Heart left ventricle (tissue), 13 donors: ENCODE data around the gene VAT1.

Experiments used
- POLR2A ChIP-seq, 2 donors: fragments of 450-650 bp; IDR thresholded peaks; one replicate each; pipeline ENCODE4 v1.6.1; 2017; ENCODE audit warnings: antibody characterized with exemption in 2 of 2, mild to moderate bottlenecking in 2 of 2, moderate library complexity in 2 of 2
- TF ChIP-seq, protein P1 (sequence below), 12 donors: fragments of 200-600 bp; sonication (generic) in 4 of 12; IDR thresholded peaks; one replicate each; pipeline versions ENCODE4 v1.5.0 to v1.8.0; 2018 to 2022; ENCODE audit warnings: antibody characterized with exemption in 12 of 12, mild to moderate bottlenecking in 5 of 12
- donor health status: ischemic (EF 13 %, LVEDD 7.1; RV severe dilation, severe dysfunction).
- donor health status: DM: no; HTN: yes; CAD: no.
- donor health status: DM: no; HTN: no; CAD: no.
- donor health status: ischemic (EF 25% LVEDD 6.9; RV normal size, moderate dysfunction).
- donor health status: ischemic (EF 25% LVEDD 5.7; RV mildly dilated, moderate dysfunction).
- donor health status: ischemic (EF 35%, LVEDD 5.7; RV mildly dilated, moderate dysfunction).
- donor health status: nonischemic (EF 11% LVEDD 7.7; RV severe dilation, severe dysfunction).
- donor health status: DM: yes; HTN: yes; CAD: no.
- donor health status: PGD.
- donor health status: ischemic (EF 29% LVEDD 5.4; RV normal size, mild dysfunction).
- donor health status: nonischemic (EF 23%, LVEDD 6.1; RV moderate dilation, normal function).

DNA sequence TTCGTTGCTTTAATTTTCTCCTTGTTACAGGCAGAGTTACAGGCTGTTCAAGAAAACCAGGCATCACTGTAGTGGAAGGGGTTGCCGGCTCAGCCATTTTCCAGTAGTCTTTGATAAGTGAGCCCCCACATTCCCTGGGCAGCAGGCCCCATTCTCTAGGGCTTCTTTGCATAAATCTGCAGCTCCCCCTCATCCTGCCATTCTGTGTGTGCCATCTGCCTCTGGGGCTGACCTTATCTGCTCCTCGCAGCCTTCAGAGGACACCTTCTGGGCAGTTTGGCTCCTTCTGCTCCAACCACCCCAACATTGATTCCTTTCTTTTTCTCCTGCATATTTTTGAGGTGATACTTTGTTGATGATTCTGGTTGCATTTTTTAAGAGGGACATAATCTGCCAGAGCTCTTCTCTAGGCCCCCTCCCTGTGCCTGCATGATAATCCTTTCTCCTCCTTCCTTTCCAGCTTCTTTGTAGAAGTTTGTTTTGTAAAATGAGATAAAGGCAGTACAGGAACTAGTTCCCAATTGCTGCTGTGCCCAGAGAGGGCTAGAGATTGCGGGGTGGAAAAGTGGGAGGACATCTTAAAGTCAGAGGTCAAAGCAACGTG lies 19.9 kb upstream of the VAT1 start:
- no peak for TF ChIP-seq POLR2A (IDR thresholded peaks at IDR 0.05)
- TF ChIP-seq, protein P1, sequence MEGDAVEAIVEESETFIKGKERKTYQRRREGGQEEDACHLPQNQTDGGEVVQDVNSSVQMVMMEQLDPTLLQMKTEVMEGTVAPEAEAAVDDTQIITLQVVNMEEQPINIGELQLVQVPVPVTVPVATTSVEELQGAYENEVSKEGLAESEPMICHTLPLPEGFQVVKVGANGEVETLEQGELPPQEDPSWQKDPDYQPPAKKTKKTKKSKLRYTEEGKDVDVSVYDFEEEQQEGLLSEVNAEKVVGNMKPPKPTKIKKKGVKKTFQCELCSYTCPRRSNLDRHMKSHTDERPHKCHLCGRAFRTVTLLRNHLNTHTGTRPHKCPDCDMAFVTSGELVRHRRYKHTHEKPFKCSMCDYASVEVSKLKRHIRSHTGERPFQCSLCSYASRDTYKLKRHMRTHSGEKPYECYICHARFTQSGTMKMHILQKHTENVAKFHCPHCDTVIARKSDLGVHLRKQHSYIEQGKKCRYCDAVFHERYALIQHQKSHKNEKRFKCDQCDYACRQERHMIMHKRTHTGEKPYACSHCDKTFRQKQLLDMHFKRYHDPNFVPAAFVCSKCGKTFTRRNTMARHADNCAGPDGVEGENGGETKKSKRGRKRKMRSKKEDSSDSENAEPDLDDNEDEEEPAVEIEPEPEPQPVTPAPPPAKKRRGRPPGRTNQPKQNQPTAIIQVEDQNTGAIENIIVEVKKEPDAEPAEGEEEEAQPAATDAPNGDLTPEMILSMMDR (IDR thresholded peaks at IDR 0.05): no peak
